K562 (cell line): ENCODE results near the gene NUCB2. TPM values are rescaled to one million over a fixed set of nuclear protein-coding genes. Genes with fewer than 3 reads are reported as not detected.

Experiments
- CHD2 ChIP-seq: IDR thresholded peaks from 2 replicates; pipeline ENCODE4 v1.6.1; 2011; ENCODE audit warnings: low read depth, low read length
- ERF ChIP-seq: fragments of 450-650 bp; formaldehyde crosslinking; IDR thresholded peaks from 2 replicates; pipeline ENCODE4 v1.4.0; 2020; ENCODE audit warnings: mild to moderate bottlenecking, mixed read lengths
- ETV6 ChIP-seq, 3 experiments: fragments of 150-350 bp in 1 of 3; sonication (generic) in 1 of 3; formaldehyde crosslinking in 1 of 3; IDR thresholded peaks; 2 replicates each; pipeline versions ENCODE4 v1.6.1 to v1.8.0; 2014 to 2022; ENCODE audit warnings: borderline replicate concordance in 2 of 3, low read depth in 2 of 3, antibody characterized with exemption in 1 of 3, low read length in 1 of 3, mild to moderate bottlenecking in 1 of 3, missing genetic modification reagents in 1 of 3
- FOXA1 ChIP-seq: fragments of 450-650 bp; IDR thresholded peaks from 2 replicates; pipeline ENCODE4 v1.6.1; 2016; ENCODE audit warnings: mild to moderate bottlenecking, borderline replicate concordance
- HDGF ChIP-seq: fragments of 450-650 bp; IDR thresholded peaks from 2 replicates; pipeline ENCODE4 v1.6.1; 2016
- PURB ChIP-seq: sonication (generic); formaldehyde crosslinking; IDR thresholded peaks from 2 replicates; pipeline ENCODE4 v1.9.0; 2021; ENCODE audit warnings: low read depth, mild to moderate bottlenecking, missing genetic modification reagents
- RUNX1 ChIP-seq: sonication (generic); IDR thresholded peaks from 2 replicates; pipeline ENCODE4 v1.6.1; 2016; ENCODE audit warnings: antibody characterized with exemption, low read depth
- polyA plus RNA-seq, 8 experiments: library from polyadenylated mRNA; depleted of rRNA in 4 of 8; stranded (reverse) in 5 of 8; unstranded in 3 of 8; fragments of >200 nt; fragmentation: Nextera tagmentation in 2 of 8; fragmentation: Illumina TruSeq in 1 of 8; extraction: Ambion mirVana in 2 of 8; extraction: Trizol in 1 of 8; gene quantifications; 2 replicates each; pipeline versions ENCODE4 v1.2.1 to v1.2.3, GENCODE V29; 2011 to 2014; ENCODE audit warnings: inconsistent platforms in 1 of 8, missing spikeins in 1 of 8
- total RNA-seq, 7 experiments: library from RNA; depleted of rRNA in 6 of 7; stranded (reverse); fragments of >200 nt in 6 of 7; fragmentation: Illumina TruSeq in 2 of 7; extraction: Trizol in 2 of 7; gene quantifications; 2 replicates each; pipeline versions ENCODE4 v1.2.1 to v1.2.3, GENCODE V29; 2011 to 2021; ENCODE audit warnings: low replicate concordance in 1 of 7
- TF ChIP-seq, protein P1 (sequence below): IDR thresholded peaks from 3 replicates; pipeline ENCODE4 v1.6.1; 2011; ENCODE audit warnings: borderline replicate concordance, mild to moderate bottlenecking; ENCODE audit not compliant: insufficient read length, insufficient read depth
- TF ChIP-seq, protein P2 (sequence below): fragments of 200-600 bp; sonication (generic); IDR thresholded peaks from one replicate; pipeline ENCODE4 v1.6.1; 2012; ENCODE audit warnings: mild to moderate bottlenecking, low read depth, low read length, inconsistent platforms
- TF ChIP-seq, protein P3 (sequence below): fragments of 450-650 bp; conservative IDR thresholded peaks from 2 replicates; pipeline ENCODE4 v1.6.1; 2016; ENCODE audit warnings: missing genetic modification characterization, low read depth, mild to moderate bottlenecking, control low read depth, missing compliant biosample characterization

The NUCB2 gene
- total and polyA plus RNA-seq, 9 of the 15 experiments (the other 6 are each of a cell fraction or from before 2014, with no cell fraction given) = 54.0 to 108 (median 84.6) TPM

DNA sequence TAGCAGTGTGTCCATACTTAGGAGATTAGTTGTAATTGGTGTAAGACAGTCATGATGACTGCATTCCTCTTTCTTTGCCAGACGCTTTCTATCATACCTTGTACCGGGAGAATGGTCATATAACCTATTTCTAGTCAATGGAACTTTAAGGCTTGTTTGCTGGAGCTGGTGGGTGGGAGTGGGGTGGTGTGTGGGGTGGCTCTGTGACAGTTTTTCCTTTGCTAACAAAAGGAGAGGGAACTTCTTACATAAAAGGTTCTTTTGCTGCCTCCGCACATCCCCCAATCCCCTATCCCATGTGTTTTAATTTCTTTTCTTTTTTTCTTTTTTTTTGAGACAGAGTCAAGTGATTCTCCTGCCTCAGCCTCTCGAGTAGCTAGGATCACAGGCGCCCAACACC is 9.8 kb upstream of the NUCB2 start (continued):
- TF ChIP-seq CHD2 = no peak
- TF ChIP-seq, protein P1, sequence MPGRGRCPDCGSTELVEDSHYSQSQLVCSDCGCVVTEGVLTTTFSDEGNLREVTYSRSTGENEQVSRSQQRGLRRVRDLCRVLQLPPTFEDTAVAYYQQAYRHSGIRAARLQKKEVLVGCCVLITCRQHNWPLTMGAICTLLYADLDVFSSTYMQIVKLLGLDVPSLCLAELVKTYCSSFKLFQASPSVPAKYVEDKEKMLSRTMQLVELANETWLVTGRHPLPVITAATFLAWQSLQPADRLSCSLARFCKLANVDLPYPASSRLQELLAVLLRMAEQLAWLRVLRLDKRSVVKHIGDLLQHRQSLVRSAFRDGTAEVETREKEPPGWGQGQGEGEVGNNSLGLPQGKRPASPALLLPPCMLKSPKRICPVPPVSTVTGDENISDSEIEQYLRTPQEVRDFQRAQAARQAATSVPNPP = no peak
- TF ChIP-seq PURB (CRISPR knock-in tag) = no peak
- TF ChIP-seq ETV6 (IDR thresholded peaks at IDR 0.05; ENCODE audit: borderline replicate concordance in 1 of 2, low read depth in 2 of 2, low read length in 1 of 2) = no peak
- TF ChIP-seq ETV6 (CRISPR knock-in tag; IDR thresholded peaks at IDR 0.05; ENCODE audit: borderline replicate concordance) = no peak
- TF ChIP-seq ERF (CRISPR knock-in tag) = no peak
- no peak for TF ChIP-seq HDGF
- no peak for TF ChIP-seq FOXA1
- TF ChIP-seq, protein P2, sequence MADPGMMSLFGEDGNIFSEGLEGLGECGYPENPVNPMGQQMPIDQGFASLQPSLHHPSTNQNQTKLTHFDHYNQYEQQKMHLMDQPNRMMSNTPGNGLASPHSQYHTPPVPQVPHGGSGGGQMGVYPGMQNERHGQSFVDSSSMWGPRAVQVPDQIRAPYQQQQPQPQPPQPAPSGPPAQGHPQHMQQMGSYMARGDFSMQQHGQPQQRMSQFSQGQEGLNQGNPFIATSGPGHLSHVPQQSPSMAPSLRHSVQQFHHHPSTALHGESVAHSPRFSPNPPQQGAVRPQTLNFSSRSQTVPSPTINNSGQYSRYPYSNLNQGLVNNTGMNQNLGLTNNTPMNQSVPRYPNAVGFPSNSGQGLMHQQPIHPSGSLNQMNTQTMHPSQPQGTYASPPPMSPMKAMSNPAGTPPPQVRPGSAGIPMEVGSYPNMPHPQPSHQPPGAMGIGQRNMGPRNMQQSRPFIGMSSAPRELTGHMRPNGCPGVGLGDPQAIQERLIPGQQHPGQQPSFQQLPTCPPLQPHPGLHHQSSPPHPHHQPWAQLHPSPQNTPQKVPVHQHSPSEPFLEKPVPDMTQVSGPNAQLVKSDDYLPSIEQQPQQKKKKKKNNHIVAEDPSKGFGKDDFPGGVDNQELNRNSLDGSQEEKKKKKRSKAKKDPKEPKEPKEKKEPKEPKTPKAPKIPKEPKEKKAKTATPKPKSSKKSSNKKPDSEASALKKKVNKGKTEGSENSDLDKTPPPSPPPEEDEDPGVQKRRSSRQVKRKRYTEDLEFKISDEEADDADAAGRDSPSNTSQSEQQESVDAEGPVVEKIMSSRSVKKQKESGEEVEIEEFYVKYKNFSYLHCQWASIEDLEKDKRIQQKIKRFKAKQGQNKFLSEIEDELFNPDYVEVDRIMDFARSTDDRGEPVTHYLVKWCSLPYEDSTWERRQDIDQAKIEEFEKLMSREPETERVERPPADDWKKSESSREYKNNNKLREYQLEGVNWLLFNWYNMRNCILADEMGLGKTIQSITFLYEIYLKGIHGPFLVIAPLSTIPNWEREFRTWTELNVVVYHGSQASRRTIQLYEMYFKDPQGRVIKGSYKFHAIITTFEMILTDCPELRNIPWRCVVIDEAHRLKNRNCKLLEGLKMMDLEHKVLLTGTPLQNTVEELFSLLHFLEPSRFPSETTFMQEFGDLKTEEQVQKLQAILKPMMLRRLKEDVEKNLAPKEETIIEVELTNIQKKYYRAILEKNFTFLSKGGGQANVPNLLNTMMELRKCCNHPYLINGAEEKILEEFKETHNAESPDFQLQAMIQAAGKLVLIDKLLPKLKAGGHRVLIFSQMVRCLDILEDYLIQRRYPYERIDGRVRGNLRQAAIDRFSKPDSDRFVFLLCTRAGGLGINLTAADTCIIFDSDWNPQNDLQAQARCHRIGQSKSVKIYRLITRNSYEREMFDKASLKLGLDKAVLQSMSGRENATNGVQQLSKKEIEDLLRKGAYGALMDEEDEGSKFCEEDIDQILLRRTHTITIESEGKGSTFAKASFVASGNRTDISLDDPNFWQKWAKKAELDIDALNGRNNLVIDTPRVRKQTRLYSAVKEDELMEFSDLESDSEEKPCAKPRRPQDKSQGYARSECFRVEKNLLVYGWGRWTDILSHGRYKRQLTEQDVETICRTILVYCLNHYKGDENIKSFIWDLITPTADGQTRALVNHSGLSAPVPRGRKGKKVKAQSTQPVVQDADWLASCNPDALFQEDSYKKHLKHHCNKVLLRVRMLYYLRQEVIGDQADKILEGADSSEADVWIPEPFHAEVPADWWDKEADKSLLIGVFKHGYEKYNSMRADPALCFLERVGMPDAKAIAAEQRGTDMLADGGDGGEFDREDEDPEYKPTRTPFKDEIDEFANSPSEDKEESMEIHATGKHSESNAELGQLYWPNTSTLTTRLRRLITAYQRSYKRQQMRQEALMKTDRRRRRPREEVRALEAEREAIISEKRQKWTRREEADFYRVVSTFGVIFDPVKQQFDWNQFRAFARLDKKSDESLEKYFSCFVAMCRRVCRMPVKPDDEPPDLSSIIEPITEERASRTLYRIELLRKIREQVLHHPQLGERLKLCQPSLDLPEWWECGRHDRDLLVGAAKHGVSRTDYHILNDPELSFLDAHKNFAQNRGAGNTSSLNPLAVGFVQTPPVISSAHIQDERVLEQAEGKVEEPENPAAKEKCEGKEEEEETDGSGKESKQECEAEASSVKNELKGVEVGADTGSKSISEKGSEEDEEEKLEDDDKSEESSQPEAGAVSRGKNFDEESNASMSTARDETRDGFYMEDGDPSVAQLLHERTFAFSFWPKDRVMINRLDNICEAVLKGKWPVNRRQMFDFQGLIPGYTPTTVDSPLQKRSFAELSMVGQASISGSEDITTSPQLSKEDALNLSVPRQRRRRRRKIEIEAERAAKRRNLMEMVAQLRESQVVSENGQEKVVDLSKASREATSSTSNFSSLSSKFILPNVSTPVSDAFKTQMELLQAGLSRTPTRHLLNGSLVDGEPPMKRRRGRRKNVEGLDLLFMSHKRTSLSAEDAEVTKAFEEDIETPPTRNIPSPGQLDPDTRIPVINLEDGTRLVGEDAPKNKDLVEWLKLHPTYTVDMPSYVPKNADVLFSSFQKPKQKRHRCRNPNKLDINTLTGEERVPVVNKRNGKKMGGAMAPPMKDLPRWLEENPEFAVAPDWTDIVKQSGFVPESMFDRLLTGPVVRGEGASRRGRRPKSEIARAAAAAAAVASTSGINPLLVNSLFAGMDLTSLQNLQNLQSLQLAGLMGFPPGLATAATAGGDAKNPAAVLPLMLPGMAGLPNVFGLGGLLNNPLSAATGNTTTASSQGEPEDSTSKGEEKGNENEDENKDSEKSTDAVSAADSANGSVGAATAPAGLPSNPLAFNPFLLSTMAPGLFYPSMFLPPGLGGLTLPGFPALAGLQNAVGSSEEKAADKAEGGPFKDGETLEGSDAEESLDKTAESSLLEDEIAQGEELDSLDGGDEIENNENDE = no peak
- TF ChIP-seq RUNX1 = no peak
- TF ChIP-seq, protein P3, sequence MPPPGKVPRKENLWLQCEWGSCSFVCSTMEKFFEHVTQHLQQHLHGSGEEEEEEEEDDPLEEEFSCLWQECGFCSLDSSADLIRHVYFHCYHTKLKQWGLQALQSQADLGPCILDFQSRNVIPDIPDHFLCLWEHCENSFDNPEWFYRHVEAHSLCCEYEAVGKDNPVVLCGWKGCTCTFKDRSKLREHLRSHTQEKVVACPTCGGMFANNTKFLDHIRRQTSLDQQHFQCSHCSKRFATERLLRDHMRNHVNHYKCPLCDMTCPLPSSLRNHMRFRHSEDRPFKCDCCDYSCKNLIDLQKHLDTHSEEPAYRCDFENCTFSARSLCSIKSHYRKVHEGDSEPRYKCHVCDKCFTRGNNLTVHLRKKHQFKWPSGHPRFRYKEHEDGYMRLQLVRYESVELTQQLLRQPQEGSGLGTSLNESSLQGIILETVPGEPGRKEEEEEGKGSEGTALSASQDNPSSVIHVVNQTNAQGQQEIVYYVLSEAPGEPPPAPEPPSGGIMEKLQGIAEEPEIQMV (tag) = no peak
- TF ChIP-seq, all 486 proteins: peak for 0
